ENCODE results near the gene EXOC6B.

- TF ChIP-seq PRDM15 (CRISPR knock-in tag; IDR thresholded peaks at IDR 0.05) (no peak), EGR1 (IDR thresholded peaks at IDR 0.05; ENCODE audit: borderline replicate concordance in 1 of 2, low read depth in 2 of 2, low read length in 2 of 2) (no peak), JUNB (IDR thresholded peaks at IDR 0.05) (no peak), CTCF (IDR thresholded peaks at IDR 0.05 in 2 of 3, conservative IDR thresholded peaks at IDR 0.05 in 1 of 3; ENCODE audit: control insufficient read depth in 2 of 3, extremely low read depth in 1 of 3, insufficient read depth in 1 of 3, low read depth in 3 of 3, low read length in 3 of 3) (no peak), CREB1 (IDR thresholded peaks at IDR 0.05; ENCODE audit: low read depth) (no peak), ATF2 (IDR thresholded peaks at IDR 0.05; ENCODE audit: low read length) (no peak), POLR2A (IDR thresholded peaks at IDR 0.05; ENCODE audit: low read depth, low read length) (no peak), SIN3A (IDR thresholded peaks at IDR 0.05; ENCODE audit: low read depth, low read length) (no peak), CUX1 (IDR thresholded peaks at IDR 0.05; ENCODE audit: insufficient replicate concordance, low read depth, low read length) (no peak), CEBPB (IDR thresholded peaks at IDR 0.05; ENCODE audit: borderline replicate concordance in 1 of 2, low read depth in 2 of 2, low read length in 2 of 2) (no peak), RAD21 (IDR thresholded peaks at IDR 0.05; ENCODE audit: insufficient read depth, low read depth, low read length) (no peak), BHLHE40 (IDR thresholded peaks at IDR 0.05; ENCODE audit: borderline replicate concordance in 1 of 2, low read depth in 2 of 2, low read length in 1 of 2) (no peak), NBN (IDR thresholded peaks at IDR 0.05) (no peak)
Measured at GRCh38 chr2:72665448-72665847, 160.4 kb downstream of the EXOC6B start.

Measured in GM12878 (cell line).